Keratinocyte (primary cell): ENCODE results near the gene ATXN7L1. TPM values are rescaled to one million over a fixed set of nuclear protein-coding genes. Genes with fewer than 3 reads are reported as not detected.

ENCODE experiments used
- DNase-seq: peaks from one replicate; pipeline ENCODE4 v3.0.0-alpha.2; 2011; ENCODE audit warnings: low read depth, missing footprints, low spot score
- FAIRE-seq: peaks from 2 replicates; lab custom pipeline; 2011; peaks lifted over from hg19 to GRCh38; lab: Jason Lieb, UNC
- H2AFZ ChIP-seq: 2 replicates; pipeline ENCODE4 v1.6.0; 2012; ENCODE audit warnings: low read length, control low read depth, inconsistent platforms; ENCODE audit not compliant: control insufficient read depth
- H3K27ac ChIP-seq: 2 replicates; pipeline ENCODE4 v1.5.1; 2011; ENCODE audit warnings: low read length; ENCODE audit not compliant: control insufficient read depth, insufficient read depth
- H3K27me3 ChIP-seq: 3 replicates; pipeline ENCODE4 v1.6.0; 2011; ENCODE audit warnings: low read length; ENCODE audit not compliant: control insufficient read depth, insufficient read depth; ENCODE audit errors: extremely low read depth
- H3K36me3 ChIP-seq, 2 experiments: 2 replicates in 1 of 2; 3 replicates in 1 of 2; pipeline ENCODE4 v1.5.1; 2011; ENCODE audit warnings: low read length in 2 of 2, mild to moderate bottlenecking in 1 of 2; ENCODE audit not compliant: control insufficient read depth in 2 of 2, insufficient read depth in 2 of 2; ENCODE audit errors: extremely low read depth in 1 of 2
- H3K4me1 ChIP-seq: 3 replicates; pipeline ENCODE4 v1.5.1; 2011; ENCODE audit warnings: low read length; ENCODE audit not compliant: control insufficient read depth, insufficient read depth; ENCODE audit errors: extremely low read depth
- H3K4me2 ChIP-seq: 3 replicates; pipeline ENCODE4 v1.6.0; 2011; ENCODE audit warnings: low read depth, low read length; ENCODE audit not compliant: control insufficient read depth, insufficient read depth; ENCODE audit errors: extremely low read depth
- H3K4me3 ChIP-seq, 3 experiments: fragments of 200-600 bp in 1 of 3; sonication (generic) in 1 of 3; 2 replicates in 2 of 3; 3 replicates in 1 of 3; pipeline ENCODE4 v1.5.1; 2011 to 2016; ENCODE audit warnings: low read length in 3 of 3, mild to moderate bottlenecking in 3 of 3, control low read depth in 2 of 3, inconsistent platforms in 1 of 3, low read depth in 1 of 3, mixed read lengths in 1 of 3, mixed run types in 1 of 3, moderate library complexity in 1 of 3; ENCODE audit not compliant: control insufficient read depth in 2 of 3, insufficient read depth in 2 of 3; ENCODE audit errors: extremely low read depth in 1 of 3
- H3K79me2 ChIP-seq: 2 replicates; pipeline ENCODE4 v1.6.0; 2012; ENCODE audit warnings: low read length; ENCODE audit not compliant: control insufficient read depth, insufficient read depth
- H3K9ac ChIP-seq: 3 replicates; pipeline ENCODE4 v1.6.0; 2011; ENCODE audit warnings: low read length; ENCODE audit not compliant: control insufficient read depth, insufficient read depth; ENCODE audit errors: extremely low read depth
- H3K9me1 ChIP-seq: 3 replicates; pipeline ENCODE4 v1.6.0; 2011; ENCODE audit warnings: low read length; ENCODE audit not compliant: control insufficient read depth, insufficient read depth; ENCODE audit errors: extremely low read depth
- H3K9me3 ChIP-seq: 2 replicates; pipeline ENCODE4 v1.5.1; 2012; ENCODE audit warnings: low read depth, low read length; ENCODE audit not compliant: control insufficient read depth
- H4K20me1 ChIP-seq: 3 replicates; pipeline ENCODE4 v1.6.0; 2011; ENCODE audit warnings: low read length; ENCODE audit not compliant: control insufficient read depth, insufficient read depth; ENCODE audit errors: extremely low read depth
- CTCF ChIP-seq, 3 experiments: IDR thresholded peaks in 1 of 3; conservative IDR thresholded peaks in 1 of 3; optimal IDR thresholded peaks in 1 of 3; 2 replicates in 2 of 3; 3 replicates in 1 of 3; pipeline versions ENCODE3 to v1.5.1; 2011; ENCODE audit warnings: low read length in 3 of 3, mild to moderate bottlenecking in 3 of 3, moderate library complexity in 2 of 3, control low read depth in 1 of 3, inconsistent platforms in 1 of 3; ENCODE audit not compliant: insufficient read depth in 2 of 3; ENCODE audit errors: extremely low read depth in 1 of 3
- EZH2 ChIP-seq: IDR thresholded peaks from one replicate; pipeline ENCODE4 v1.6.1; 2012; ENCODE audit warnings: inconsistent platforms, mild to moderate bottlenecking, low read length, moderate library complexity
- dilution Hi-C: fragments of 300-500 bp; cut with MboI; formaldehyde crosslinking; loops from one replicate; pipeline ENCODE4 v1.7.0; 2020; ENCODE audit warnings: low sequenced_read_pairs; ENCODE audit not compliant: extremely low pct_ligation_motif_present
- polyA plus RNA-seq, 5 experiments: library from polyadenylated mRNA; depleted of rRNA in 3 of 5; stranded (reverse) in 3 of 5; stranded (forward) in 1 of 5; unstranded in 1 of 5; fragments of >200 nt; gene quantifications; 1 replicate in 1 of 5; 2 replicates in 3 of 5; 3 replicates in 1 of 5; pipeline versions ENCODE4 v1.2.1 to v1.2.3, GENCODE V29; 2011 to 2012; ENCODE audit warnings: missing spikeins in 2 of 5, low read depth in 1 of 5, low replicate concordance in 1 of 5

Gene ATXN7L1
- polyA plus RNA-seq, 1 donor (not counting 4 experiments of a cell fraction or from before 2014, with no cell fraction given): 4.8 TPM

GRCh38 chr7:105580022-105580740, 296.2 kb downstream of the ATXN7L1 start:
- no peak overlapping the region for H3K4me3 ChIP-seq
- FAIRE-seq (no peak), DNase-seq (no peak)
- no peaks in the 10 kb centered on the region for H3K9me1 ChIP-seq
- H3K79me2 ChIP-seq: no peaks in the 10 kb centered on the region
- H3K4me2 ChIP-seq: no peak overlapping the region
- TF ChIP-seq CTCF (optimal IDR thresholded peaks at IDR 0.05 in 1 of 3, IDR thresholded peaks at IDR 0.05 in 1 of 3, conservative IDR thresholded peaks at IDR 0.05 in 1 of 3; ENCODE audit: extremely low read depth in 1 of 3, insufficient read depth in 2 of 3, low read length in 3 of 3) (no peak), EZH2 (no peak)
- H3K9ac ChIP-seq: no peak overlapping the region
- no peaks in the 10 kb centered on the region for H4K20me1 ChIP-seq
- H3K27ac ChIP-seq: no peak overlapping the region
- no peak overlapping the region for H2AFZ ChIP-seq
- peaks cover 2% of the 10 kb centered on the region for H3K4me1 ChIP-seq
- H3K9me3 ChIP-seq: no peaks in the 10 kb centered on the region
- H3K27me3 ChIP-seq: no peaks in the 10 kb centered on the region
- dilution Hi-C loops: no loop called here
- no peaks in the 10 kb centered on the region for H3K36me3 ChIP-seq

GRCh38 chr7:105578496-105578895, 297.9 kb downstream of the ATXN7L1 start:
- FAIRE-seq (no peak), DNase-seq (no peak)
- no peak overlapping the region for H3K9ac ChIP-seq
- no peak overlapping the region for H3K27ac ChIP-seq
- H3K27me3 ChIP-seq: no peaks in the 10 kb centered on the region
- no peaks in the 10 kb centered on the region for H3K9me3 ChIP-seq
- no peak overlapping the region for H3K4me2 ChIP-seq
- H3K4me1 ChIP-seq: peaks cover 2% of the 10 kb centered on the region
- H3K4me3 ChIP-seq: no peak overlapping the region
- no peaks in the 10 kb centered on the region for H3K36me3 ChIP-seq
- TF ChIP-seq CTCF (optimal IDR thresholded peaks at IDR 0.05 in 1 of 3, IDR thresholded peaks at IDR 0.05 in 1 of 3, conservative IDR thresholded peaks at IDR 0.05 in 1 of 3; ENCODE audit: extremely low read depth in 1 of 3, insufficient read depth in 2 of 3, low read length in 3 of 3) (no peak), EZH2 (no peak)
- H3K79me2 ChIP-seq: no peaks in the 10 kb centered on the region
- no peak overlapping the region for H2AFZ ChIP-seq
- dilution Hi-C loops: no loop called here
- H3K9me1 ChIP-seq: no peaks in the 10 kb centered on the region
- no peaks in the 10 kb centered on the region for H4K20me1 ChIP-seq
